Measurements from ENCODE around the gene CNTRL.
"Not testable (repeated sequence)": the region's sequence is repeated elsewhere in the genome, so short reads cannot be mapped to it uniquely, and the experiment has no call there.

Gene CNTRL

GRCh38 chr9:121085661-121086060, 10.9 kb downstream of the CNTRL start:
- no peak overlapping the region for H3K9ac ChIP-seq (ENCODE audit: low read length)
- H3K4me1 ChIP-seq (ENCODE audit: insufficient read depth, low read length, severe bottlenecking) = peaks cover 8% of the 10 kb centered on the region
- H2AFZ ChIP-seq (ENCODE audit: low read length) = no peak overlapping the region
- H3K9me3 ChIP-seq (ENCODE audit: low read length) = no peaks in the 10 kb centered on the region
- H3K36me3 ChIP-seq (ENCODE audit: insufficient read depth, low read length) = peaks cover 97% of the 10 kb centered on the region
- no peak overlapping the region for H3K27ac ChIP-seq (ENCODE audit: low read depth, low read length, poor library complexity, severe bottlenecking)
- no peaks in the 10 kb centered on the region for H3K9me2 ChIP-seq (ENCODE audit: low read depth, low read length)
- no peak overlapping the region for H3K4me3 ChIP-seq (ENCODE audit: low read depth, low read length, poor library complexity, severe bottlenecking)
- H3K4me2 ChIP-seq (ENCODE audit: low read length) = no peak overlapping the region
- H3F3A ChIP-seq (ENCODE audit: insufficient read depth, low read length) = no peaks in the 10 kb centered on the region
- no peak for TF ChIP-seq CTCF (IDR thresholded peaks at IDR 0.05; ENCODE audit: low read length)
- TF ChIP-seq EZH2 (IDR thresholded peaks at IDR 0.05; ENCODE audit: borderline replicate concordance, low read length) = no peak
- H3K79me2 ChIP-seq (ENCODE audit: insufficient read depth, low read length) = peaks cover 49% of the 10 kb centered on the region
- H4K20me1 ChIP-seq (ENCODE audit: insufficient read depth, low read length) = no peaks in the 10 kb centered on the region
- no peaks in the 10 kb centered on the region for H3K27me3 ChIP-seq (ENCODE audit: insufficient read depth, low read length)

DNA sequence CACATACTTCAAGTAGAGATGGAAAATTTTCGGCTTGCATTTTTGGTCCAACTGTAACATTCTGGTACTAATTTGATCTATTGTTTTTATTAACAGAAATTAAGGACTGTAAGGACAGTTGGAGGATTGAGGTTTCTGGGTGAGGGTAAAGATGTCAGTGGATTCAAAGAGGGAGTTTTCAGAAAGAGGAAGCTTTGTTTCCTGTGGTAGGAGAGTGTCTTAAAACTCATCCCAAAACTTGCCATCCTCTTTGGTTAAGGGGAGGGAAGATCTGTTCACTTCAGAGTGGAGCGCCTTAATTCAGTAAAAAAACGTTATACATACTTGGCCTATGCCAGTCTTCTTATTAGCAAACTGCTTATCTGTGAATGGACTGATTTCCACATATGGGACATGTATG, 13.8 kb downstream of the CNTRL start:
- no peak overlapping the region for H3K27ac ChIP-seq (ENCODE audit: low read depth, low read length, poor library complexity, severe bottlenecking)
- H3K9me2 ChIP-seq (ENCODE audit: low read depth, low read length) = no peaks in the 10 kb centered on the region
- no peak overlapping the region for H3K9ac ChIP-seq (ENCODE audit: low read length)
- no peaks in the 10 kb centered on the region for H3K9me3 ChIP-seq (ENCODE audit: low read length)
- no peak overlapping the region for H3K4me2 ChIP-seq (ENCODE audit: low read length)
- no peak overlapping the region for H3K4me3 ChIP-seq (ENCODE audit: low read depth, low read length, poor library complexity, severe bottlenecking)
- no peaks in the 10 kb centered on the region for H3K27me3 ChIP-seq (ENCODE audit: insufficient read depth, low read length)
- peaks cover 90% of the 10 kb centered on the region for H3K36me3 ChIP-seq (ENCODE audit: insufficient read depth, low read length)
- TF ChIP-seq CTCF (IDR thresholded peaks at IDR 0.05; ENCODE audit: low read length) = no peak
- no peak for TF ChIP-seq EZH2 (IDR thresholded peaks at IDR 0.05; ENCODE audit: borderline replicate concordance, low read length)
- peaks cover 31% of the 10 kb centered on the region for H3K79me2 ChIP-seq (ENCODE audit: insufficient read depth, low read length)
- H2AFZ ChIP-seq (ENCODE audit: low read length) = no peak overlapping the region
- no peaks in the 10 kb centered on the region for H3F3A ChIP-seq (ENCODE audit: insufficient read depth, low read length)
- H3K4me1 ChIP-seq (ENCODE audit: insufficient read depth, low read length, severe bottlenecking) = no peaks in the 10 kb centered on the region
- H4K20me1 ChIP-seq (ENCODE audit: insufficient read depth, low read length) = no peaks in the 10 kb centered on the region

DNA sequence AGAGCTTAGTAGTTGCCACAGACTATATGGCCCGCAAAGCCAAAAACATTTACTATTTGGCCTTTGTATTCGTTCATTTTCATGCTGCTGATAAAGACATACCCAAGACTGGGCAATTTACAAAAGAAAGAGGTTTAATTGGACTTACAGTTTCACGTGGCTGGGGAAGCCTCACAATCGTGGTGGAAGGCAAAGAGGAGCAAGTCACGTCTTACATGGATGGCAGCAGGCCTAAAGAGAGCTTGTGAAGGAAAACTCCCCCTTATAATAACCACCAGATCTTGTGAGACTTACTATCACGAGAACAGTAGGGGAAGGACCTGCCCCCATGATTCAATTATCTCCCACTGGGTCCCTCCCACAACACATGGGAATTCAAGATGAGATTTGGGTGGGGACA, 16.0 kb downstream of the CNTRL start:
- H3K4me2 ChIP-seq (ENCODE audit: low read length); H3K4me1 ChIP-seq (ENCODE audit: insufficient read depth, low read length, severe bottlenecking); H3K9me2 ChIP-seq (ENCODE audit: low read depth, low read length); H2AFZ ChIP-seq (ENCODE audit: low read length); H3K27ac ChIP-seq (ENCODE audit: low read depth, low read length, poor library complexity, severe bottlenecking); H3F3A ChIP-seq (ENCODE audit: insufficient read depth, low read length); H3K27me3 ChIP-seq (ENCODE audit: insufficient read depth, low read length); H3K9me3 ChIP-seq (ENCODE audit: low read length); H3K4me3 ChIP-seq (ENCODE audit: low read depth, low read length, poor library complexity, severe bottlenecking); H4K20me1 ChIP-seq (ENCODE audit: insufficient read depth, low read length); H3K9ac ChIP-seq (ENCODE audit: low read length): not testable (repeated sequence)
- H3K79me2 ChIP-seq (ENCODE audit: insufficient read depth, low read length) = peaks cover 13% of the 10 kb centered on the region
- peaks cover 90% of the 10 kb centered on the region for H3K36me3 ChIP-seq (ENCODE audit: insufficient read depth, low read length)

DNA sequence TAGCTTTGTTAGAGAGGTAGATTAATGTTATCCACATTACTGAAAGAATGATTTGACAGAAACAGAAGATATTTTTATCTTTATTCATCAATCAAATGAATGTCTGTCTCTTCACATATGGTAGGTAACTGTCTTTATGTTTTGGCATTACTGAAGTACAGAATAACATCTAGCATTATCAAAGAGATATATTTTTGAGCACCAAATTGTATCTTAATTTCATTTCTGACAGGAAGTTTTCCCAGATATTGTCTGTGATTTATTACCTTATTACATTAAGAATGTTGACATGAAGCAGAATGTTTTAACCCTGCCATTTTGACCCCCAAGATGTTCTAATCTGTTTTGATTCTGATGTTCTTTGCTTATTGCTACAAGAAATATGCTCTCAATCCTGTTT, 20.3 kb downstream of the CNTRL start:
- Histone ChIP-seq H3K4me2 (ENCODE audit: low read length) (no peak overlapping the region), H4K20me1 (ENCODE audit: insufficient read depth, low read length) (no peaks in the 10 kb centered on the region), H3K79me2 (ENCODE audit: insufficient read depth, low read length) (no peaks in the 10 kb centered on the region), H3K9me2 (ENCODE audit: low read depth, low read length) (no peaks in the 10 kb centered on the region), H3K27ac (ENCODE audit: low read depth, low read length, poor library complexity, severe bottlenecking) (no peak overlapping the region), H3K27me3 (ENCODE audit: insufficient read depth, low read length) (no peaks in the 10 kb centered on the region), H3K9ac (ENCODE audit: low read length) (no peak overlapping the region), H3K4me3 (ENCODE audit: low read depth, low read length, poor library complexity, severe bottlenecking) (no peak overlapping the region), H2AFZ (ENCODE audit: low read length) (no peak overlapping the region), H3K9me3 (ENCODE audit: low read length) (peaks cover 8% of the 10 kb centered on the region; the same call in 1 of the 2 replicates), H3K4me1 (ENCODE audit: insufficient read depth, low read length, severe bottlenecking) (no peaks in the 10 kb centered on the region), H3K36me3 (ENCODE audit: insufficient read depth, low read length) (peaks cover 89% of the 10 kb centered on the region), H3F3A (ENCODE audit: insufficient read depth, low read length) (no peaks in the 10 kb centered on the region)
- TF ChIP-seq EZH2 (IDR thresholded peaks at IDR 0.05; ENCODE audit: borderline replicate concordance, low read length) (no peak), CTCF (IDR thresholded peaks at IDR 0.05; ENCODE audit: low read length) (no peak)

Data from OCI-LY1 (cell line).